Renal cortex interstitium (tissue), 11 donors: Measurements from ENCODE around the gene FNIP2. TPM values are rescaled to one million over a fixed set of nuclear protein-coding genes. Genes with fewer than 3 reads are reported as not detected.
"Not testable (repeated sequence)": the region's sequence is repeated elsewhere in the genome, so short reads cannot be mapped to it uniquely, and the experiment has no call there.

Source experiments
- DNase-seq, 11 donors: peaks; one replicate each; pipeline ENCODE4 v3.0.0-alpha.2; 2013; ENCODE audit warnings: low read depth in 9 of 11, low spot score in 4 of 11; ENCODE audit errors: extremely low read depth in 1 of 11
- polyA plus RNA-seq, 3 donors: library from polyadenylated mRNA; unstranded; fragments of 120-200 nt; gene quantifications; one replicate each; pipeline ENCODE4 v1.2.1, GENCODE V29; 2013; ENCODE audit not compliant: insufficient read length in 3 of 3

FNIP2 gene
- polyA plus RNA-seq, 3 donors = 43.2 to 52.6 (median 48.0) TPM

DNA sequence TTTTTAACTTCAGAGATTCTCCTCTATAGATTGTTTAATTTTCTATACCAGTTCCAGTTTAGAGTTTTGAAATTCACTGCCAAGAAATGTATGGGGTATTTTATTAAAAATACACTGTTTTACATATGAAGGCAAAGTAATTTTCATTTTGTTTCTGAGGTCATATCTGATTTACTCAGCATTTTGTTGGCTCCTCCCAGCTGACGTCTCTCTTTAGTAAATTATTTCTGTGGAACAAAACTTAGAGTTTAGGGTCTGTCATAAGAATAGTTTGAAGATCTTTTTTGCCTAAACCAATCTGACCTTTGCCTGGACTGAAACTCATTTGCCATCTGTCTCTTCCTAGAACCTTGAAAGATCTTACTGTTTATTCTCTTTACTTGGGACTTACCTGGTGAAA lies 16.9 kb downstream of the FNIP2 start:
- no peak for DNase-seq

DNA sequence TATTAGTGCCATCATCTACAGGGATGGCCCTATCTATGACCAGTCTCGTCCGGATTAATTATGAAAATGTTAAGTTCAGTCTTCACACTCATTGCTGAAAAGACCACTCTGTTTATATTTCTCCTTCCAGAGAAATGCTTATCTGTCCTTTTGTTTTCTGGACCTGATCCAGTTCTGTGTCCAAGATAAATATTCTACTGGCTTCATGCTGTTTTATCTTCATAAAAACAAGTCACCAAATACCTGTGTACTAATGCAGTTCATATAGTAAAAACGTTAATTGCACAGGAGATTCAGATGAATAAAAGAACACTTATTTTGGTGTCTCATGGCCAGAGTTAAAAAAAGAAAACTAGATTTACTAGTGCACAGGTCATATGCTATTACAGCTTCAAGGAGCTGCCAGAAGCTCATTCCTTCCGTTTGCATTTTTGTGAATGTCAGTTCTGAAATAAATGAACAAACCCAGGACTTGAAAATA lies 17.3 kb downstream of the FNIP2 start:
- peak in 1 of 11 donors; percentile 46 for DNase-seq

DNA sequence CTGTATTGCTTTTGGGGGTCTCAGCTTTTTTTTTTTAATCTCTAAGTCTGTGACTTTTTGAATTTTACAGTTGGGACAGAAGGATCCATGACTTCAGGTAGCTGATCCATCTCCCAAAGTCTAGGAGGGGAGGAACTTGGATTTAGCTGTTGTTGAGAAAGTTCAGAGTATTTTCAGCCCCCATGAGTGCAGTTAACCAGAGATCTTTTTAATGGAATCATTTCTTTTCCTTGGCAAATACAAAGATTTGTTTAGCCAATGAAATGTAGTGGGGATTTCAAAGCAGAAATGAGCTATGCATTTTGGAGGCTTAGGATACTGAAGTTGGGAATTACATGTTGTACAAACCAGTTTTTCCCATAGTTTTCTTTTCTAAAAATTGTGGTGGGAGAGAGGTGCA lies 18.1 kb downstream of the FNIP2 start:
- DNase-seq = no peak

DNA sequence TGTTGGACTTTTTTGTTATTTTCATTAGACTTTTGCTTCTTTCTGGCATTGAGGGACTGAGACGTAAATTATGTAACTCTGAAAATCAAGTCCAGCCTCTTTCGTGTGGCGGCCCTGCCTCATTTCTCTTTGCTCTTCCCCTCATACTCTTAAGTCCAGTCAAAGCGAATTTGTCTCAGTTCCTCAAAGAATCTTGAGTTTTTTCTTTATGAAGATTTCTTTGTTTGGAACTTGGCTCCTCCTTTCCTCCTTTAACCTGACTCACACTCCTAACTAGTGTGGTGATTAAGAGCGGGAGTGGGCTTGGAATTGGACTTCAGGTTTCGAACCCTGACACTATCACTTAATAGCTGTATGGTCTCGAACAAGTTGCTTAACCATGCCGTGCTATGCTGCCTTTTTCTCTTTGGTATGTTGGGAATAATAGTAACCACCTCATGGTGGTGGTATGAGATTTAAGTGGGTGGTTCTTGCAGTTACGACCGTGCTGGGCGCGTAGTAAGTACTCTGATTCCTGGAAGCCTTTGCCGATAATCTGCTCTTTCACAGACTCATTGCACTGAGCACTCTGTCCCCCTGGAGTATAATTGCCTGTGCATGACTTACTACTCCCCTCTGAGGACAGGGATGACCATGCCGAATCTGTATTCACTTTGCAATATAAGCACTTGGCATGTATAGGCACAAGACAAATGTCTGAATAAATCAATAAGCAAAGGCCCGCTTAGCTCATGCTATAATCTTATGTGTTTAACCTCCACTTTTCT lies 19.1 kb downstream of the FNIP2 start:
- DNase-seq = no peak

DNA sequence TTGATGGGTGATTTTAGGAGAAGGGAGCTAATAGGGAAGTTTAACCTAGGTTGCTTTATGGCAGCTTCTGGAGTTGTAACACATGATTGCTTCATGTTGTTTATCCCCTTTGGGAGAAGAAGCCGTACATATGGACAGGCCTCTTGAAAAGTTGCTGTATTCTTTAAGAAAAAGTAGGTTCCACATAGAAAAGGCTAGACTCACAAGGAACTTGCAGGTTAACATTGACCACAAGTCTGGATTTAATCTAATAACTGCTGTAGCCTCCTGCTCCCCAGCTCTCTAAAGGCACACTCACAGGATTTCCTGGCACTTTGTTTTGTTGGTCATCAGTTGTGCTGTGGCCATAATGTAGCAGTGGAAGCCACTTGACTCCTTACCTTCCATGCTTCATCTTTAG lies 19.7 kb downstream of the FNIP2 start:
- no peak for DNase-seq

DNA sequence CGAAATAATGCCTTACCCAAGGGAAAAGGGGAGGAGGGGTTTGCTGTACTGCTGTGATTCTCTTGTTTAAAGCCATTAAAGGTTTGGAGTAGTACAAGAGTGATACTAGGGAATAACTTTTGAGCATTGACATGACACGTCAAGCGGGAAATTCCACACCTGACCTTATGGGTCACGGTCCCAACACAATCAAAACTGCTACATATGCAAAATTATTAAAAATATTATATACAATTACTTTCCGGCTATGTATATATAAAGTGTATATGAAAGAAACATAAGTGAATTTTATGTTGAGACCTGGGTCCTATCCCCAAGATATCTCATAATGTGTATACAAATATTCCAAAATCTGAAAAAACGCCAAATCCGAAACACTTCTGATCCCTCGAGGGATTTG lies 21.0 kb downstream of the FNIP2 start:
- no peak for DNase-seq

DNA sequence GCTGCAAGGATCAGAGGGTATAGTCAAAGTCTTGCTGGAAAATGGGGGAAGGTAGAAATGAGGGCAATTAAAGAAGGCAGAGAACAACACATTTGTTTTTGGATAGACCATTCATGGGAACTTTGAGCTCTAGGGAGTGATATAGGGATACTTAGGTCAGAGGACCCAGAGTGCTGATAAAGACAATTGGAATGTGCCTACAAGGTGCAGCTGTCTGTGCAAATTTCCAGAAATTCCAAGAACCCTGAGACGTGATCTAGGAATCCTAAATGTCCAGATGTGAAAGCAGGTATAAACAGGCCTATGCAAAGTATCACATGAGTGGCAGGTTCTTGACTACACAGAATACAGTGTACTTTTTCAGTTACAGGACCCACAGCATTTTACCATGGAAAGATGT lies 24.2 kb downstream of the FNIP2 start:
- no peak for DNase-seq

DNA sequence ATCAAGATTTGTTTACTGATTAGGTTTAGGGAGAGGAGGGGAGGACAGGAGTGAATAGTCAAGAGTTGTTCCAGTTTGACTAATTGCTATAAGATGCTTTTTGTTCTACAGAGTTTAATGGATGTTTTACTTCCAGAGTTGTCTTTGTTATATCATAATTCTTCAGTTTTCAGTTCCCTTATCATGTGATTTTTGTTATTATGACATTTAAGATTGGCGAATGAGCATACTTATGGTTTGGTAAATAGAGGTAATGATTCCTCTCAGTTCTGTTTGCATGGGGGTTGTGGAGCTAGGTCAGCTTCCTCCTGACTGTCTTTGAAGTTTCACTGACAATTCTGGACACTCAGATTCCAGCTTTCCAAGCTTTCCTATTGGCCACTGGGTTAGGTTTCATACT lies 24.6 kb downstream of the FNIP2 start:
- DNase-seq = not testable (repeated sequence)

DNA sequence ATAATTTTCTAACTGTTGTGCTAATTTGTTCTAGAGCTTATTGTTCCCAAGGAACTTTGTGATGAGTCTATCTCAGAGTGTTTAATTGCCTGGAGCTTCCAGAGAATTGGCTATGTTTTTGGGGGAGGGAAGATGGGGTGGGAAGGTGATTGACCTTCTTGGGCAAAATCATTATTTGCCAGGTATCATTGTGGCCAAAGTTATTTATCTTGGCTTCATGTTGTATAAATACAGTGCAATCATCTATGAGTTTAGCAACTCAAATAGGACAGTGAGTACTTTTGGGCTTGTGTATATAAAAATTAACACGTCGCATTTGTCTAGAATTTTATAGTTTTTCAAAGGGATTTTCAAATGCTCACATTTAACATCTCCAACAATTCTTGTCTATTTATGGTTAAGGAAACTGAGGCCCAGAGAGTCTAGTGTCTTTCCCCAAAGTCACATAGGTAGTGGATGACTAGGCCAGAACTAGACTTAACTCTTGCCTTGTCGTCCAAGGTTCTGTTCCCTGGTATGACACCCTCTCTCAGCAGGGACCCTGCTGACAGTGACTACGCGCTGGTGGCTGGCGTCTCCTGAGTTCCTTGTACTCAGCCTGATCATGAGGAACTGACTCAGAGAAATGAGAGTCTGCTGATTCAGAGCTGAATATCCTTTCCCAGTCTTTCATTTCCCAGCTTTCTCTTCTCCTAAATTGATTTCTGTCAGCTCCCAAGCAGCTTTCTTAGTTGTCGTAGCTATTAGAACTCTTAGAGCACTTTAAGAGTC lies 27.7 kb downstream of the FNIP2 start:
- DNase-seq = no peak

DNA sequence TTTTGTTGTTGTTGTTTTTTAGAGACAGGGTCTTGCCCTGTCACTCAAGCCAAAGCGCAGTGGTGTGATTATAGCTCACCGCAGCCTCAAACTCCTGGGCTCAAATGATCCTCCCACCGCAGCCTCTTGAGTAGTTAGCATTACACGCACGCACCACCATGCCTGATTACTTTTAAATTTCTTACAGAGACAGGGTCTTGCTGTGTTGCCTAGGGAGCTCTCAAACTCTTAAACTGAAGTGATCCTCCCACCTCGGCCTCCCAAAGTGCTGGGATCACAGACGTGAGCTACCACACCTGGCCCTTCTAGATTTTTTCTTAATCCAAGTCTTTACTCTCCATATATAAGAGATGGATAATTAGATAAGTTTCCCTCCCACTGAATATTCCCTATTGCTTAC lies 29.2 kb downstream of the FNIP2 start:
- DNase-seq = no peak

DNA sequence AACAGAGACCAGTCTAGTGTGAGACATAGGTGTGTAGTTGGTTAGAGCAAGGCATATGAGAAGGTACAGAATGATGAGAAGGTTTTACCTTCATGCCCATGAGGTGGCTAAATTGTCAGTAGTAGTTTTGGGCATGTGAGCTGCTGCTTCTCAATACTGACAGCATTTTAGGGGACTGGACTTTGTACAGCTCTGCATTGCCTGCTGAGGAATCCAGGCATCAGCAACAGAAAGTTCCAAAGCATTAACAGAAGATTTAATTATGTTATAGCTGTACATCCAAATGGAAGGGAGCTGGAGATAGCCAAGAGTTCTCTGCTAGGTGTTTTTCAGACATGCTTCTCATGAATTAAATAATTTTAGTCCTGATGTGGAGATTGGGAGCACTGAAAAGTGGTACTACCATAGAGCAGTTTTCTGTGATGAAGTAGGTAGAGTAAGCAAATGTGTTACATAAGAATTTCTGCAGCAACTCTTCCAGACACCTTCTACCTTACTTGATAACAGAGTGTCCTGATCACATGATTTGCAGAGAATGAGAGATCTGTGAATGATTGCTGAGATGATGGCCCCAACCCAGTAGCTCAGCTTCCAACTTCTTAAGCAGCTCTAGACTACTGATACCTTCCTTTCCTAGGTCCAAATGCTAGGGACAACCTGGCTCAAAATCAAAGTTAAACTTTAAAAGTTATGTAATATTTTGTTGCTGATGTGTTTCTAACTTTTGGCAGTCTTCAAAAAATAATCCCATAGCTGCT lies 30.4 kb downstream of the FNIP2 start:
- DNase-seq = no peak

DNA sequence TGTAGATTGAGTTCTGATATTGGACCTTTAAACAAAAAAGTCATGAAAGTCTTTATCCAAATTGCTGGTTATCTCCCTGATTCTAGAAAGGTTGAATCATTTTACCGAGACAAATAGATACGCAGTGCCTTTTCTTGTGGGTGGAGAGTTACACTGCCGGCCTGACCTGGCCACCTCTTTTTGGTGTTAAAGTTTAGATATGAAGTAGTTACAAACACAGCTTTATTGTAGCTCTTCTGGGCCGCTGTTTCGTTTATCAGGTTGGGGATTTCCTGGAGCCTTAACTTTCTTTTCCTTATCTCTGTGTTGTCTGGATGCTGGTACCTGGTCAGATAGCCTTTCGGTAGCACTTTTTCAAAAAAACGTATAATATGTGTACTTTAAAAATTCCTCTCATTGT lies 31.0 kb downstream of the FNIP2 start:
- no peak for DNase-seq

DNA sequence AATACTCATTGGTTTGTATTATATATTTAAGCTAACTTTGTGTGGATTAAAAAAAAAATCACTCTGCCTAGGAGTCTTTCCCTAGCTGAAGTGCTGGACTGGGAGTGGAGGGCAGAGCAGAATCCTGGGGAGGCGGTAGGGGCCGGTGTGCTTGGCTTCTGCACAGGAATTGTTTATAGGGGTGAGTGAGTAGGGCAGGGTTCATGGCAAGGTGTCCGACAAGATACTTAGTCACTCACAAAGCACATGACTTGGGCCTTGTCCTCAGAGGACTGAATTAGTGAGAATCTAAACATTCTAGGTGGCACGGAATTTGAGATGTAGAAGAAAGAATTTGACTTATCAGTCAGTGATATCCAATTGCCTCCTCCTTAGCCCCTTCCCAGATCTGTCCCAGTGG lies 32.2 kb downstream of the FNIP2 start:
- no peak for DNase-seq

DNA sequence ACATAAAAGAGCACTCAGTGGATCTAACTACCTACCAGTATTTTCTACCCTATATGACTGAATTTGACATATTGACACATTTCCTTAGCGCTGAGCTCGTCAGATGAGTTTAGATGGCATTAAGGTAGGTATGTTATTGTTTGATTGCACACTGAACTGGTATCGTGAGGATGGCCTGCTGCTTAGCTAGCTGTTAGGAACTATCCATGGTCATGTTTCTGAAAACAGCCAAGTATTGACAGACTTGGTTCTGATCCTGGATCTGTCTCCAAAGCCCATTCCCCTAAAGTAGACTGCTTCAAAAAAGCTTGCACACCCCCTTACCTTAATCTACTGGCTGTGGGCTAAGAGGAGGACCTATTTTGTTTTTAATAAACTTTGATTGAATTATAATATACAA lies 32.9 kb downstream of the FNIP2 start:
- no peak for DNase-seq

DNA sequence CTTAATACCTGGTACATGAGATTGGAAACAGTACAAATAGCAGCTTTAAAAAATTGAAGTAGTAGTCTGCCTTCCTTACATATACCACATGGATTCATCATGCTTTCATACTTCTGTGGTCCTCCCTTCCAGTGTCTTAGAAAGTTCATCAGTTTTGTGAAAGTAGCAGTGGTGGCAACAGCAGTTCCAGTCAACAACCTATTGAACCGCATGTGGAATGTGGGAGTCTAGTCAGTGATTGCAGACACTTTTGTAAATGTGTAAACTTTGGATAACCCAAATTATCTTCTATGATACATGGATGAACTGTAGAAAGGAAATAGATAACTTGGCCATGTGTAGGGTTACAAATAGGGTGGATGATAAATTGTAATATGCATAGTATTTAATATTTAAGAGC lies 34.1 kb downstream of the FNIP2 start:
- no peak for DNase-seq

DNA sequence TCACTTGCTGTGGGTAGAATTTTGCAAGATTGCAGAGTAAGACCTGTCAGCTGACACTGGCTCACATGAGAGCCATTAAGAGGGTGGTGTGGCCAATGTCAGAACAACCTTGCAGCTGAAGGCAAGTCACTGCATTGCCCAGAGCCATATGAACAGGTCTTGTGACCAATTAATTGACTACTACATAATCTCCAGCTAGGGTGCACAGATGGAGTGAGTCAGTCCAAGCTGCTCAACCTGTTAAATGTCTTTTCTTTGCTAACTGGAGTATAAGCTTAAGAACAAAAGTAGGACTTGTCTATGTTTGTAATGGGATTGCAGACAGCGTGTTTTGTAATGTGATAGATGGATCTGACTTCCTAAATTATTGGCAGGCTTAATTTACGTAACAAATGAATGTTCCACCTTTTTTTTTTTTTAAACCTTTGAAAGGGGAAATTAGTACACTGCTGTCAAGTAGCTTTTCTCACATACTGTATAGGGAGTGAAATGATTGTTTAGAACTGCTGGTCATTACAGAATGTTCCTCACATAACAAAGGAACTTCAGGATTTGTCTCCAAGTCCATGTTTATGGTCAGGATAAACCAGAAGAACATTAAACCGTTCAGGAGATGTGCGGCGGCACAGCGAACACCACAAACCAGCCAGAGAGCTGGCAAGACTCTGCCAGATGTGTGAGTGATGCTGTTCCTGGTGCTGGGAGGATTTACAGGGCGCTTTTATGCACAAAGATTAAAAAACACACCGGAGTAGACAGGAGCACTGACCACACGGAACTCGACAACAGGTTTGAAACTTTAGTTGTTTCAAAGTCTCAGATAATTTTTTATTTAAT lies 37.0 kb downstream of the FNIP2 start:
- no peak for DNase-seq

DNA sequence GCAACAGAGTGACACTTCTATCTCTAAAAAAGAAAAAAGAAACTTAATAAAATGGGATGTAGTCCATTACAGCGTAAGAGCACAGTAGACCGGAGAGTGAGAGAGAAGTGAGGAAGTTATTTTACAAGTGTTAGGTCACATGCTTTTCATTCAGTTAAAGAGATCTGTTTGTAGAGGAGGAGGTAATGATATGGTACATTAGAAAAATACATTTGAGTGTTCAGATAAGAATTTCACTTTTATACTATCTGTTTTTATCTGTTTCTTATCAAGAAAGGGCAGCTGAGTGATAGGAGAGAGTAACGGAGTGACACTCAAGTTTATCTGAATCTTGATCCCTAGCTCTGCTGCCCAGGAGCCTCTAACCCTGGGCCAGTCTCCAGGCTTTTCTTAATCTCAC lies 38.9 kb downstream of the FNIP2 start:
- DNase-seq = no peak

DNA sequence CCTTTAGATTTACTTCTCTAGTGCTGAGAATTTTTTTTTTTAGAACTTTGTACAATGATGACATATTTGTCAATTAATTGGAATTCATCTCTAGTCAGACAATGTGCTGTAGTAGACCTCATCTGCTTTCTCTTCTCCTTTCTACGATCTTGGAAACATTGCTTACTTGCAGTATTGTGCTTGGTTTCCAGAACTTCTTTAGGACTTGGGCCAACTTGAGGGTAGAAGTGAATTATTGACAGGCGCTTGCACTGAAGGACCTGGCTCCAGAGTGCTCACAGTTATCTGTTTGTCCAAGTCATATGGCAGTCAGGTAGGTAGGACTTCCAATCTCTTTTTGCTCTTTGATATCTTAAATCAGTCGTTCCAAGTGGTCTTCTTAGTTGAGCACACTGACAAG lies 39.6 kb downstream of the FNIP2 start:
- DNase-seq = no peak

DNA sequence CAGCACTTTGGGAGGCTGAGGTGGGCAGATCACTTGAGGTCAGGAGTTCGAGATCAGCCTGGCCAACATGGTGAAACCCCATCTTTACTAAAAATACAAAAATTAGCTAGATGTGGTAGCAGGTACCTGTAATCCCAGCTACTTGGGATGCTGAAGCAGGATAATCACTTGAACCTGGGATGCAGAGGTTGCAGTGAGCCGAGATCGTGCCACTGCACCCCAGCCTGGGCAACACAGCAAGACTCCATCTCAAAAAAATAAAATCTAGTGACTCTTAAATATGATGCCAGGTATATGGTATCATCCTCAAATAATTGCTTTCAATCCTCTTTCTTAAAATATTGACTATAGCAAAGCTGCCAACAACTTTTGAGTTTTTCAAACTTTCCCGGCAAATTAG lies 40.4 kb downstream of the FNIP2 start:
- not testable (repeated sequence) for DNase-seq
